H1 (cell line): ENCODE data around the gene FOXC1. TPM values are rescaled to one million over a fixed set of nuclear protein-coding genes. Genes with fewer than 3 reads are reported as not detected.
A peak's percentile ranks its signal among the peaks of the same experiment; 100 is the strongest.

ENCODE experiments used
- BCL11A ChIP-seq, 2 experiments: IDR thresholded peaks; one replicate each; pipeline ENCODE4 v1.6.1; 2011; ENCODE audit warnings: low read depth in 2 of 2, low read length in 2 of 2, mild to moderate bottlenecking in 2 of 2
- BRCA1 ChIP-seq: IDR thresholded peaks from 2 replicates; pipeline ENCODE4 v1.6.1; 2012; ENCODE audit warnings: low read depth, low read length, improper control_type of control experiment
- CBX5 ChIP-seq: fragments of 300-800, 300-1000 bp; sonication (generic); IDR thresholded peaks from 2 replicates; pipeline ENCODE4 v1.7.1; 2016; ENCODE audit warnings: antibody characterized with exemption, low read length, low read depth
- GTF2F1 ChIP-seq: IDR thresholded peaks from 2 replicates; pipeline ENCODE4 v1.6.1; 2012; ENCODE audit warnings: low read depth, low read length, improper control_type of control experiment, borderline replicate concordance
- KDM5A ChIP-seq: fragments of 200-600 bp; IDR thresholded peaks from 2 replicates; pipeline ENCODE4 v1.7.1; 2012; ENCODE audit warnings: mild to moderate bottlenecking, low read length, inconsistent platforms, mixed read lengths
- RAD21 ChIP-seq, 2 experiments: IDR thresholded peaks in 1 of 2; conservative IDR thresholded peaks in 1 of 2; 2 replicates each; pipeline ENCODE4 v1.6.1; 2011; ENCODE audit warnings: low read depth in 2 of 2, low read length in 2 of 2, improper control_type of control experiment in 1 of 2, inconsistent platforms in 1 of 2, mild to moderate bottlenecking in 1 of 2, moderate library complexity in 1 of 2
- SAP30 ChIP-seq: fragments of 300-600 bp; sonication (generic); IDR thresholded peaks from 2 replicates; pipeline ENCODE4 v1.7.1; 2012; ENCODE audit warnings: low read length, moderate library complexity, mild to moderate bottlenecking, inconsistent platforms; ENCODE audit not compliant: insufficient read depth, insufficient replicate concordance
- SIRT6 ChIP-seq: IDR thresholded peaks from one replicate; pipeline ENCODE4 v1.7.1; 2012; ENCODE audit warnings: low read length, inconsistent platforms
- SUZ12 ChIP-seq: fragments of 200-600 bp; sonication (generic); IDR thresholded peaks from 2 replicates; pipeline ENCODE4 v1.6.1; 2012; ENCODE audit warnings: mild to moderate bottlenecking, inconsistent platforms, low read length, moderate library complexity, mixed read lengths
- ZNF274 ChIP-seq: IDR thresholded peaks from 2 replicates; pipeline ENCODE4 v1.7.0; 2012; ENCODE audit warnings: low read length, borderline replicate concordance; ENCODE audit errors: extremely low read depth
- polyA plus RNA-seq, 7 experiments: library from polyadenylated mRNA; depleted of rRNA in 3 of 7; stranded (reverse) in 5 of 7; unstranded in 2 of 7; fragments of >200 nt in 5 of 7; fragments of 200-250 nt in 2 of 7; gene quantifications; 1 replicate in 5 of 7; 2 replicates in 1 of 7; 4 replicates in 1 of 7; pipeline versions ENCODE4 v1.2.1 to v1.2.3, GENCODE V29; 2011 to 2013; ENCODE audit warnings: missing spikeins in 2 of 7, mixed read lengths in 2 of 7
- total RNA-seq: library from RNA; stranded (reverse); fragmentation: NEBNext Ultra II Directional; extraction: Animal tissue kit (Norgen Biotek cat#: 25700); gene quantifications from 2 replicates; pipeline ENCODE4 v1.2.1, GENCODE V29; 2021
- TF ChIP-seq, protein P1 (sequence below): fragments of 300-600 bp; sonication (generic); IDR thresholded peaks from 2 replicates; pipeline ENCODE4 v1.7.1; 2012; ENCODE audit warnings: low read length, moderate library complexity, mild to moderate bottlenecking, inconsistent platforms; ENCODE audit not compliant: insufficient replicate concordance

FOXC1 gene
- total and polyA plus RNA-seq, 2 of the 8 experiments (the other 6 are each of a cell fraction or from before 2014, with no cell fraction given) = 0.22 TPM; not detected in 1

DNA sequence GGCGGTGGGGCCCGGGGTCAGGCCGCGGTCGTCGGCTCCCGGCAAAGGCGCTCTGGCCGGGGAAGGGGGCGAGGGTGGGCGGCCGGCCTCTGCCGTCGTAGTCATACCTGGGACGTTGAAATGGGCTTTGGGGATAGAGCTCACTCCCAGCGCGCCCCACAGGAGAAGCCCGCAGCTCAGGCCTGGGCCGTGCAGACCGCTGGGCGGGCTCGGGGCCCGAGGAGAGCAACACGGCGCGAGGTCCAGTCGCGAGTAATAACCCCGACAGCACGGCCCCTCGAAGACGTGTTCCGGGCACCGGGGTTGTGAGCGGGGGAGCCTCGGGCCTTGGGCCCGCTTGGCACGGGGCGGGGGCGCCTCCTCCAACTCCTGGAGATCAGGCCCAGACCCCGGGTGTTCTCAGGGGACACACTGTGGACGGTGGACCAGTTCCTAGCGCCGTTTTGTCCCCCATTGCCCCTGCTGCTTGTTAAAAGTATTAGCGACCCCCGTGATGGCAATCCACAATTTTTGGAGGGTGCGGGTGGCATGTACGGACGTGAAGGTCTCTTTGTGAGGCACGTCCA is 10.9 kb downstream of the FOXC1 start (continued):
- TF ChIP-seq, protein P1, sequence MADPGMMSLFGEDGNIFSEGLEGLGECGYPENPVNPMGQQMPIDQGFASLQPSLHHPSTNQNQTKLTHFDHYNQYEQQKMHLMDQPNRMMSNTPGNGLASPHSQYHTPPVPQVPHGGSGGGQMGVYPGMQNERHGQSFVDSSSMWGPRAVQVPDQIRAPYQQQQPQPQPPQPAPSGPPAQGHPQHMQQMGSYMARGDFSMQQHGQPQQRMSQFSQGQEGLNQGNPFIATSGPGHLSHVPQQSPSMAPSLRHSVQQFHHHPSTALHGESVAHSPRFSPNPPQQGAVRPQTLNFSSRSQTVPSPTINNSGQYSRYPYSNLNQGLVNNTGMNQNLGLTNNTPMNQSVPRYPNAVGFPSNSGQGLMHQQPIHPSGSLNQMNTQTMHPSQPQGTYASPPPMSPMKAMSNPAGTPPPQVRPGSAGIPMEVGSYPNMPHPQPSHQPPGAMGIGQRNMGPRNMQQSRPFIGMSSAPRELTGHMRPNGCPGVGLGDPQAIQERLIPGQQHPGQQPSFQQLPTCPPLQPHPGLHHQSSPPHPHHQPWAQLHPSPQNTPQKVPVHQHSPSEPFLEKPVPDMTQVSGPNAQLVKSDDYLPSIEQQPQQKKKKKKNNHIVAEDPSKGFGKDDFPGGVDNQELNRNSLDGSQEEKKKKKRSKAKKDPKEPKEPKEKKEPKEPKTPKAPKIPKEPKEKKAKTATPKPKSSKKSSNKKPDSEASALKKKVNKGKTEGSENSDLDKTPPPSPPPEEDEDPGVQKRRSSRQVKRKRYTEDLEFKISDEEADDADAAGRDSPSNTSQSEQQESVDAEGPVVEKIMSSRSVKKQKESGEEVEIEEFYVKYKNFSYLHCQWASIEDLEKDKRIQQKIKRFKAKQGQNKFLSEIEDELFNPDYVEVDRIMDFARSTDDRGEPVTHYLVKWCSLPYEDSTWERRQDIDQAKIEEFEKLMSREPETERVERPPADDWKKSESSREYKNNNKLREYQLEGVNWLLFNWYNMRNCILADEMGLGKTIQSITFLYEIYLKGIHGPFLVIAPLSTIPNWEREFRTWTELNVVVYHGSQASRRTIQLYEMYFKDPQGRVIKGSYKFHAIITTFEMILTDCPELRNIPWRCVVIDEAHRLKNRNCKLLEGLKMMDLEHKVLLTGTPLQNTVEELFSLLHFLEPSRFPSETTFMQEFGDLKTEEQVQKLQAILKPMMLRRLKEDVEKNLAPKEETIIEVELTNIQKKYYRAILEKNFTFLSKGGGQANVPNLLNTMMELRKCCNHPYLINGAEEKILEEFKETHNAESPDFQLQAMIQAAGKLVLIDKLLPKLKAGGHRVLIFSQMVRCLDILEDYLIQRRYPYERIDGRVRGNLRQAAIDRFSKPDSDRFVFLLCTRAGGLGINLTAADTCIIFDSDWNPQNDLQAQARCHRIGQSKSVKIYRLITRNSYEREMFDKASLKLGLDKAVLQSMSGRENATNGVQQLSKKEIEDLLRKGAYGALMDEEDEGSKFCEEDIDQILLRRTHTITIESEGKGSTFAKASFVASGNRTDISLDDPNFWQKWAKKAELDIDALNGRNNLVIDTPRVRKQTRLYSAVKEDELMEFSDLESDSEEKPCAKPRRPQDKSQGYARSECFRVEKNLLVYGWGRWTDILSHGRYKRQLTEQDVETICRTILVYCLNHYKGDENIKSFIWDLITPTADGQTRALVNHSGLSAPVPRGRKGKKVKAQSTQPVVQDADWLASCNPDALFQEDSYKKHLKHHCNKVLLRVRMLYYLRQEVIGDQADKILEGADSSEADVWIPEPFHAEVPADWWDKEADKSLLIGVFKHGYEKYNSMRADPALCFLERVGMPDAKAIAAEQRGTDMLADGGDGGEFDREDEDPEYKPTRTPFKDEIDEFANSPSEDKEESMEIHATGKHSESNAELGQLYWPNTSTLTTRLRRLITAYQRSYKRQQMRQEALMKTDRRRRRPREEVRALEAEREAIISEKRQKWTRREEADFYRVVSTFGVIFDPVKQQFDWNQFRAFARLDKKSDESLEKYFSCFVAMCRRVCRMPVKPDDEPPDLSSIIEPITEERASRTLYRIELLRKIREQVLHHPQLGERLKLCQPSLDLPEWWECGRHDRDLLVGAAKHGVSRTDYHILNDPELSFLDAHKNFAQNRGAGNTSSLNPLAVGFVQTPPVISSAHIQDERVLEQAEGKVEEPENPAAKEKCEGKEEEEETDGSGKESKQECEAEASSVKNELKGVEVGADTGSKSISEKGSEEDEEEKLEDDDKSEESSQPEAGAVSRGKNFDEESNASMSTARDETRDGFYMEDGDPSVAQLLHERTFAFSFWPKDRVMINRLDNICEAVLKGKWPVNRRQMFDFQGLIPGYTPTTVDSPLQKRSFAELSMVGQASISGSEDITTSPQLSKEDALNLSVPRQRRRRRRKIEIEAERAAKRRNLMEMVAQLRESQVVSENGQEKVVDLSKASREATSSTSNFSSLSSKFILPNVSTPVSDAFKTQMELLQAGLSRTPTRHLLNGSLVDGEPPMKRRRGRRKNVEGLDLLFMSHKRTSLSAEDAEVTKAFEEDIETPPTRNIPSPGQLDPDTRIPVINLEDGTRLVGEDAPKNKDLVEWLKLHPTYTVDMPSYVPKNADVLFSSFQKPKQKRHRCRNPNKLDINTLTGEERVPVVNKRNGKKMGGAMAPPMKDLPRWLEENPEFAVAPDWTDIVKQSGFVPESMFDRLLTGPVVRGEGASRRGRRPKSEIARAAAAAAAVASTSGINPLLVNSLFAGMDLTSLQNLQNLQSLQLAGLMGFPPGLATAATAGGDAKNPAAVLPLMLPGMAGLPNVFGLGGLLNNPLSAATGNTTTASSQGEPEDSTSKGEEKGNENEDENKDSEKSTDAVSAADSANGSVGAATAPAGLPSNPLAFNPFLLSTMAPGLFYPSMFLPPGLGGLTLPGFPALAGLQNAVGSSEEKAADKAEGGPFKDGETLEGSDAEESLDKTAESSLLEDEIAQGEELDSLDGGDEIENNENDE = no peak
- no peak for TF ChIP-seq SAP30
- peak; percentile 88 for TF ChIP-seq SUZ12
- no peak for TF ChIP-seq KDM5A
- TF ChIP-seq GTF2F1 = no peak
- TF ChIP-seq BRCA1 = no peak
- no peak for TF ChIP-seq ZNF274
- no peak for TF ChIP-seq BCL11A (IDR thresholded peaks at IDR 0.05; ENCODE audit: low read depth in 2 of 2, low read length in 2 of 2)
- no peak for TF ChIP-seq CBX5
- TF ChIP-seq RAD21 (IDR thresholded peaks at IDR 0.05 in 1 of 2, conservative IDR thresholded peaks at IDR 0.05 in 1 of 2; ENCODE audit: low read depth in 2 of 2, low read length in 2 of 2) = no peak
- no peak for TF ChIP-seq SIRT6
